HL-60 (cell line): ENCODE results near the gene CALML6.

Experiments used
- CTCF ChIP-seq: IDR thresholded peaks from one replicate; pipeline ENCODE4 v1.5.1; 2011; ENCODE audit warnings: low read length, control low read depth, inconsistent platforms; ENCODE audit not compliant: insufficient read depth
- POLR2AphosphoS5 ChIP-seq: IDR thresholded peaks from 2 replicates; pipeline ENCODE4 v1.6.1; 2012; ENCODE audit warnings: low read depth
- REST ChIP-seq: IDR thresholded peaks from 2 replicates; pipeline ENCODE4 v1.6.1; 2012; ENCODE audit warnings: low read depth; ENCODE audit not compliant: insufficient replicate concordance

DNA sequence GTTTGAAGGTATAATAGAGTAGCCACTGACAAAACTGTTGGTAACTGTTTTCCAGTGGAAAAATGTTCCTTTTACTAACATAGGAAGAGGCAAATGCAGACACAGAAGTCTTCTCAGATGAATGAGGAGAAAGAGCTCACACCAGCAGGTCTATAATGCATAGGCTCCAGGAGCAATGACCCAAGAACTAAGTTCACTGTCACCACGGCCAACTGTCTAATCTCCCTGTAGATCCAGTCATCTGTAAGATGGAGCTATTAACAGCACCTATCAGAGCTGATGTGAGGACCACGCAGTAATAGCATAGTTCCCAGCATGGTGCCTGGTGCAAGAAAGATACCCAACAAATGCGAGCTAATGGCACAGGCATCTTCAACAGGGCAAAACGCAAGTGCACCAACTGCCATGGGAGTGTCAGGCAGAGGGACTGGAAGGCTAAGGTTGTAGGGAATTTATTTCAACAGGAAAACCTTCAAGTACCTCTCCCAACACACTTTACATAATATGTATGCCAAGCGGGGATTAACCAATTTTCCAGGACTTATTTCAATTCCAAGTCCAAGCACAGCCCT, 37.1 kb upstream of the CALML6 start:
- TF ChIP-seq REST (no peak), POLR2AphosphoS5 (no peak), CTCF (no peak)
